Uterus (tissue), 4 donors: ENCODE data around the gene NDUFB8. TPM values are rescaled to one million over a fixed set of nuclear protein-coding genes. Genes with fewer than 3 reads are reported as not detected.

Source experiments
- DNase-seq, 2 donors: peaks; one replicate each; pipeline ENCODE4 v3.0.0-alpha.2; 2019 to 2020
- H3K27ac ChIP-seq, 2 donors: fragments of 200-600 bp; sonication (generic); 1 replicate in 1 of 2; 2 replicates in 1 of 2; pipeline ENCODE4 v1.5.1; 2016 to 2018
- H3K27me3 ChIP-seq, 2 donors: fragments of 200-600 bp; sonication (generic); one replicate each; pipeline ENCODE4 v1.5.1; 2018 to 2019; ENCODE audit warnings: control low read depth in 1 of 2
- H3K36me3 ChIP-seq, 2 donors: fragments of 200-600 bp; sonication (generic); one replicate each; pipeline ENCODE4 v1.5.1; 2019; ENCODE audit warnings: control low read depth in 1 of 2
- H3K4me1 ChIP-seq, 2 donors: fragments of 200-600 bp; sonication (generic); one replicate each; pipeline ENCODE4 v1.5.1; 2018 to 2019; ENCODE audit warnings: control low read depth in 1 of 2
- H3K4me3 ChIP-seq, 2 donors: fragments of 200-600 bp; sonication (generic); 1 replicate in 1 of 2; 2 replicates in 1 of 2; pipeline ENCODE4 v1.5.1; 2018 to 2019; ENCODE audit warnings: mild to moderate bottlenecking in 1 of 2
- H3K9me3 ChIP-seq, 2 donors: fragments of 200-600 bp; sonication (generic); one replicate each; pipeline ENCODE4 v1.5.1; 2019; ENCODE audit warnings: control low read depth in 1 of 2
- CTCF ChIP-seq, 4 experiments: fragments of 200-600 bp in 2 of 4; fragments of 450-650 bp in 2 of 4; sonication (generic) in 2 of 4; IDR thresholded peaks; one replicate each; pipeline ENCODE4 v1.5.1; 2016 to 2019; ENCODE audit warnings: antibody characterized with exemption in 4 of 4, mild to moderate bottlenecking in 2 of 4, moderate library complexity in 1 of 4
- POLR2A ChIP-seq, 2 donors: fragments of 450-650 bp; IDR thresholded peaks; one replicate each; pipeline ENCODE4 v1.6.1; 2016; ENCODE audit warnings: antibody characterized with exemption in 2 of 2, mild to moderate bottlenecking in 1 of 2, moderate library complexity in 1 of 2
- intact Hi-C: fragments of 100-400 bp; cut with DNase I; formaldehyde crosslinking; loops from one replicate; pipeline ENCODE4 v1.15.1; 2023; ENCODE audit warnings: low total_unique reads
- total RNA-seq, 4 donors: library from RNA; depleted of rRNA in 3 of 4; stranded (reverse); fragments of >200 nt in 3 of 4; gene quantifications; one replicate each; pipeline versions ENCODE4 v1.1.0 to v1.2.4, GENCODE V29; 2014 to 2023
- donor health status: DM: yes; HTN: yes; CAD: no.

NDUFB8 gene
- total RNA-seq, 4 donors from 2014 or later: 78.3 to 134 (median 111) TPM

- Histone ChIP-seq H3K9me3 (no peaks in the 10 kb centered on the region), H3K4me1 (peaks cover 0 to 8% of the 10 kb centered on the region in 2 donors), H3K27me3 (peaks cover 0 to 33% of the 10 kb centered on the region in 2 donors), H3K27ac (no peak overlapping the region), H3K36me3 (no peaks in the 10 kb centered on the region), H3K4me3 (no peak overlapping the region)
- intact Hi-C loops: no loop called here
- no peak for TF ChIP-seq CTCF (IDR thresholded peaks at IDR 0.05)
- no peak for TF ChIP-seq POLR2A (IDR thresholded peaks at IDR 0.05)
- DNase-seq: no peak
Measured at GRCh38 chr10:100566561-100566960, 36.9 kb upstream of the NDUFB8 start.

GRCh38 chr10:100565206-100565985, 35.7 kb upstream of the NDUFB8 start:
- Histone ChIP-seq H3K4me3 (no peak overlapping the region), H3K9me3 (no peaks in the 10 kb centered on the region), H3K36me3 (no peaks in the 10 kb centered on the region), H3K27me3 (peaks cover 0 to 33% of the 10 kb centered on the region in 2 donors), H3K4me1 (peaks cover 0 to 8% of the 10 kb centered on the region in 2 donors), H3K27ac (no peak overlapping the region)
- no peak for TF ChIP-seq CTCF (IDR thresholded peaks at IDR 0.05)
- TF ChIP-seq POLR2A (IDR thresholded peaks at IDR 0.05): no peak
- intact Hi-C loops: no loop called here
- DNase-seq: no peak

GRCh38 chr10:100562008-100562672, 32.5 kb upstream of the NDUFB8 start:
- Histone ChIP-seq H3K9me3 (no peaks in the 10 kb centered on the region), H3K36me3 (no peaks in the 10 kb centered on the region), H3K27me3 (peaks cover 0 to 25% of the 10 kb centered on the region in 2 donors), H3K4me1 (peaks cover 0 to 8% of the 10 kb centered on the region in 2 donors), H3K4me3 (no peak overlapping the region), H3K27ac (no peak overlapping the region)
- TF ChIP-seq POLR2A (IDR thresholded peaks at IDR 0.05): no peak
- TF ChIP-seq CTCF (IDR thresholded peaks at IDR 0.05): peak; percentile 30 to 68 (median 43)
- intact Hi-C loops: no loop called here
- peak in 1 of 2 donors; percentile 29 for DNase-seq

GRCh38 chr10:100561005-100561404, 31.3 kb upstream of the NDUFB8 start:
- TF ChIP-seq POLR2A (IDR thresholded peaks at IDR 0.05): no peak
- no peak for TF ChIP-seq CTCF (IDR thresholded peaks at IDR 0.05)
- DNase-seq: no peak
- H3K27ac ChIP-seq: no peak overlapping the region
- no peak overlapping the region for H3K4me3 ChIP-seq
- peaks cover 0 to 8% of the 10 kb centered on the region in 2 donors for H3K4me1 ChIP-seq
- H3K9me3 ChIP-seq: no peaks in the 10 kb centered on the region
- intact Hi-C loops: no loop called here
- peaks cover 0 to 21% of the 10 kb centered on the region in 2 donors for H3K27me3 ChIP-seq
- H3K36me3 ChIP-seq: no peaks in the 10 kb centered on the region

GRCh38 chr10:100560248-100560647, 30.6 kb upstream of the NDUFB8 start:
- H3K36me3 ChIP-seq: no peaks in the 10 kb centered on the region
- TF ChIP-seq CTCF (IDR thresholded peaks at IDR 0.05): no peak
- no peak for TF ChIP-seq POLR2A (IDR thresholded peaks at IDR 0.05)
- H3K4me3 ChIP-seq: no peak overlapping the region
- no peaks in the 10 kb centered on the region for H3K9me3 ChIP-seq
- H3K27me3 ChIP-seq: peaks cover 0 to 21% of the 10 kb centered on the region in 2 donors
- peaks cover 0 to 8% of the 10 kb centered on the region in 2 donors for H3K4me1 ChIP-seq
- DNase-seq: no peak
- H3K27ac ChIP-seq: no peak overlapping the region
- intact Hi-C loops: no loop called here
